H9 (cell line): ENCODE measurements around the gene RNF130. TPM values are rescaled to one million over a fixed set of nuclear protein-coding genes. Genes with fewer than 3 reads are reported as not detected.

ENCODE experiments used
- DNase-seq: peaks from one replicate; pipeline ENCODE4 v3.0.0-alpha.2; 2017
- H2AFZ ChIP-seq: one replicate; pipeline ENCODE4 v1.6.1; 2013; ENCODE audit warnings: mild to moderate bottlenecking, low read length, control low read depth, moderate library complexity
- H2AK5ac ChIP-seq: 2 replicates; pipeline ENCODE4 v1.6.1; 2013; ENCODE audit warnings: low read length, control low read depth, mixed read lengths; ENCODE audit not compliant: insufficient read length
- H2BK120ac ChIP-seq: one replicate; pipeline ENCODE4 v1.6.1; 2013; ENCODE audit warnings: low read depth, mild to moderate bottlenecking, low read length, control low read depth, inconsistent platforms; ENCODE audit not compliant: poor library complexity, severe bottlenecking
- H2BK12ac ChIP-seq: 2 replicates; pipeline ENCODE4 v1.6.1; 2013; ENCODE audit warnings: low read length, control low read depth, mixed read lengths, low read depth; ENCODE audit not compliant: insufficient read length
- H2BK15ac ChIP-seq: 2 replicates; pipeline ENCODE4 v1.6.1; 2013; ENCODE audit warnings: low read depth, low read length, control low read depth
- H2BK20ac ChIP-seq: one replicate; pipeline ENCODE4 v1.6.1; 2013; ENCODE audit warnings: low read depth, mild to moderate bottlenecking, low read length, control low read depth, inconsistent platforms; ENCODE audit not compliant: poor library complexity, severe bottlenecking
- H2BK5ac ChIP-seq: 2 replicates; pipeline ENCODE4 v1.6.1; 2013; ENCODE audit warnings: low read length, control low read depth, mixed read lengths; ENCODE audit not compliant: insufficient read length
- H3K14ac ChIP-seq: 2 replicates; pipeline ENCODE4 v1.6.1; 2013; ENCODE audit warnings: low read length, control low read depth; ENCODE audit not compliant: insufficient read depth
- H3K18ac ChIP-seq: 2 replicates; pipeline ENCODE4 v1.6.1; 2013; ENCODE audit warnings: low read depth, mild to moderate bottlenecking, mixed read lengths, low read length, control low read depth; ENCODE audit not compliant: insufficient read length
- H3K23ac ChIP-seq: 2 replicates; pipeline ENCODE4 v1.6.1; 2013; ENCODE audit warnings: low read length, control low read depth, mixed read lengths, low read depth; ENCODE audit not compliant: insufficient read length
- H3K23me2 ChIP-seq: 2 replicates; pipeline ENCODE4 v1.6.1; 2013; ENCODE audit warnings: low read depth, mild to moderate bottlenecking, mixed read lengths, low read length, control low read depth; ENCODE audit not compliant: insufficient read length, poor library complexity, severe bottlenecking
- H3K27ac ChIP-seq: 2 replicates; pipeline ENCODE4 v1.5.1; 2013; ENCODE audit warnings: low read length, control low read depth, mixed read lengths, low read depth; ENCODE audit not compliant: insufficient read length
- H3K27me3 ChIP-seq: 2 replicates; pipeline ENCODE4 v1.6.1; 2013; ENCODE audit warnings: low read length, control low read depth, inconsistent platforms; ENCODE audit not compliant: insufficient read depth
- H3K4ac ChIP-seq: 2 replicates; pipeline ENCODE4 v1.6.1; 2013; ENCODE audit warnings: low read depth, mild to moderate bottlenecking, control low read depth, inconsistent platforms, low read length, moderate library complexity
- H3K4me1 ChIP-seq: 2 replicates; pipeline ENCODE4 v1.6.1; 2013; ENCODE audit warnings: low read length, control low read depth, inconsistent platforms; ENCODE audit not compliant: insufficient read depth
- H3K4me2 ChIP-seq: 2 replicates; pipeline ENCODE4 v1.6.1; 2013; ENCODE audit warnings: low read length, control low read depth, mixed read lengths; ENCODE audit not compliant: insufficient read length, insufficient read depth
- H3K56ac ChIP-seq: 2 replicates; pipeline ENCODE4 v1.6.1; 2013; ENCODE audit warnings: low read depth, mild to moderate bottlenecking, mixed read lengths, low read length, control low read depth; ENCODE audit not compliant: insufficient read length
- H3K79me1 ChIP-seq: 2 replicates; pipeline ENCODE4 v1.6.1; 2013; ENCODE audit warnings: low read depth, mild to moderate bottlenecking, moderate library complexity, low read length, control low read depth, inconsistent platforms; ENCODE audit not compliant: insufficient read depth, poor library complexity, severe bottlenecking
- H3K79me2 ChIP-seq: 2 replicates; pipeline ENCODE4 v1.6.1; 2013; ENCODE audit warnings: low read length, control low read depth, inconsistent platforms; ENCODE audit not compliant: insufficient read depth
- H3K9ac ChIP-seq: 2 replicates; pipeline ENCODE4 v1.6.1; 2013; ENCODE audit warnings: low read length, control low read depth, mixed read lengths; ENCODE audit not compliant: insufficient read length; ENCODE audit errors: extremely low read depth
- H3K9me3 ChIP-seq: one replicate; pipeline ENCODE4 v1.6.1; 2013; ENCODE audit warnings: low read depth, low read length, inconsistent platforms; ENCODE audit not compliant: control insufficient read depth
- H3T11ph ChIP-seq: one replicate; pipeline ENCODE4 v1.6.1; 2013; ENCODE audit warnings: mild to moderate bottlenecking, low read length, control low read depth, inconsistent platforms
- H4K20me1 ChIP-seq: one replicate; pipeline ENCODE4 v1.6.1; 2013; ENCODE audit not compliant: control insufficient read depth, insufficient read length, insufficient read depth
- H4K5ac ChIP-seq: 2 replicates; pipeline ENCODE4 v1.6.1; 2013; ENCODE audit warnings: low read depth, mild to moderate bottlenecking, mixed read lengths, low read length, control low read depth; ENCODE audit not compliant: insufficient read length
- H4K8ac ChIP-seq: replicated peaks from 2 replicates; pipeline ENCODE4 v1.6.1; 2013; ENCODE audit warnings: low read length, control low read depth, mixed read lengths, low read depth; ENCODE audit not compliant: insufficient read length
- H4K91ac ChIP-seq: 2 replicates; pipeline ENCODE4 v1.6.1; 2013; ENCODE audit warnings: low read depth, mild to moderate bottlenecking, moderate library complexity, mixed read lengths, low read length, control low read depth; ENCODE audit not compliant: insufficient read length
- H3K27ac Mint-ChIP-seq, 3 experiments: 2 replicates in 2 of 3; 3 replicates in 1 of 3; pipeline ENCODE4 v1.8.0; 2020 to 2021; ENCODE audit warnings: mixed read lengths in 3 of 3, mild to moderate bottlenecking in 1 of 3, moderate library complexity in 1 of 3
- H3K27me3 Mint-ChIP-seq: 2 replicates; pipeline ENCODE4 v1.8.0; 2021; ENCODE audit warnings: low read depth, mild to moderate bottlenecking, moderate library complexity, mixed read lengths
- H3K36me3 Mint-ChIP-seq, 3 experiments: 2 replicates in 2 of 3; 3 replicates in 1 of 3; pipeline ENCODE4 v1.8.0; 2020 to 2021; ENCODE audit warnings: low read depth in 3 of 3, mixed read lengths in 3 of 3; ENCODE audit not compliant: insufficient read depth in 1 of 3
- H3K4me1 Mint-ChIP-seq, 2 experiments: 2 replicates each; pipeline ENCODE4 v1.8.0; 2020; ENCODE audit warnings: mixed read lengths in 2 of 2
- H3K4me3 Mint-ChIP-seq, 2 experiments: 2 replicates in 1 of 2; 3 replicates in 1 of 2; pipeline ENCODE4 v1.8.0; 2020 to 2021; ENCODE audit warnings: mild to moderate bottlenecking in 2 of 2, mixed read lengths in 2 of 2, moderate library complexity in 1 of 2
- H3K9me3 Mint-ChIP-seq, 2 experiments: 2 replicates in 1 of 2; 3 replicates in 1 of 2; pipeline ENCODE4 v1.8.0; 2020; ENCODE audit warnings: mild to moderate bottlenecking in 2 of 2, mixed read lengths in 2 of 2, moderate library complexity in 1 of 2
- CTCF ChIP-seq: fragments of 200-600 bp; sonication (generic); conservative IDR thresholded peaks from 3 replicates; pipeline ENCODE4 v1.8.0; 2021; ENCODE audit warnings: antibody characterized with exemption, mild to moderate bottlenecking
- WGBS: extraction: QIAGEN DNeasy Blood & Tissue Kit; methylation state at CpG from one replicate; pipeline ENCODE4 v1.1.7; 2013; ENCODE audit warnings: missing lambda C conversion rate, low lambda C conversion rate, mixed read lengths; ENCODE audit not compliant: insufficient read length; ENCODE audit errors: extremely low coverage; 5-methylcytosine and 5-hydroxymethylcytosine counted together
- total RNA-seq: library from RNA; stranded (reverse); gene quantifications from 2 replicates; pipeline ENCODE4 v1.2.1, GENCODE V29; 2021

The RNF130 gene
- total RNA-seq, 1 experiment from 2014 or later = 80.0 TPM

GRCh38 chr5:180088561-180088960, 17.0 kb upstream of the RNF130 start:
- no peaks in the 10 kb centered on the region for H3K79me2 ChIP-seq
- H3K56ac ChIP-seq = no peak overlapping the region
- H4K8ac ChIP-seq = no peak overlapping the region
- no peak overlapping the region for H2BK12ac ChIP-seq
- no peak overlapping the region for H2BK5ac ChIP-seq
- H3K23me2 ChIP-seq = peaks cover 4% of the 10 kb centered on the region
- no peaks in the 10 kb centered on the region for H4K20me1 ChIP-seq
- H3K23ac ChIP-seq = no peak overlapping the region
- Mint-ChIP-seq H3K27ac (no peak overlapping the region; a peak in 1 of 7 replicates), H3K9me3 (no peaks in the 10 kb centered on the region; a peak in 1 of 5 replicates), H3K36me3 (peaks cover 0 to 11% (median 0%) of the 10 kb centered on the region in 3 experiments; a peak in 2 of 7 replicates), H3K4me3 (no peak overlapping the region), H3K4me1 (peaks cover 52 to 67% of the 10 kb centered on the region in 2 experiments), H3K27me3 (no peaks in the 10 kb centered on the region)
- no peak overlapping the region for H2BK120ac ChIP-seq
- no peak overlapping the region for H4K5ac ChIP-seq
- H3K14ac ChIP-seq = no peak overlapping the region
- H3K27ac ChIP-seq = no peak overlapping the region
- H2AFZ ChIP-seq = no peak overlapping the region
- no peak overlapping the region for H2BK15ac ChIP-seq
- WGBS = no CpG with 5 or more reads among the region's 8 CpGs
- H2BK20ac ChIP-seq = no peak overlapping the region
- H3K4me2 ChIP-seq = no peak overlapping the region
- H2AK5ac ChIP-seq = no peak overlapping the region
- no peaks in the 10 kb centered on the region for H3K79me1 ChIP-seq
- H3K4ac ChIP-seq = no peak overlapping the region
- DNase-seq = no peak
- no peak overlapping the region for H4K91ac ChIP-seq
- no peak overlapping the region for H3K18ac ChIP-seq
- no peak overlapping the region for H3T11ph ChIP-seq
- TF ChIP-seq CTCF = no peak
- H3K9me3 ChIP-seq = no peaks in the 10 kb centered on the region
- H3K27me3 ChIP-seq = no peaks in the 10 kb centered on the region
- H3K9ac ChIP-seq = no peak overlapping the region
- H3K4me1 ChIP-seq = peaks cover 14% of the 10 kb centered on the region; the same call in 1 of the 2 replicates
